ENCODE data around the gene EPN2.
"Not testable (repeated sequence)": the region's sequence is repeated elsewhere in the genome, so short reads cannot be mapped to it uniquely, and the experiment has no call there.

The EPN2 gene

GRCh38 chr17:19344311-19345066, 107.3 kb downstream of the EPN2 start:
- H3K9ac ChIP-seq (ENCODE audit: low read length): no peak overlapping the region
- peaks cover 24% of the 10 kb centered on the region for H3K4me1 ChIP-seq (ENCODE audit: control insufficient read depth, insufficient read depth, low read length)

GRCh38 chr17:19345067-19345460, 107.9 kb downstream of the EPN2 start:
- H3K9ac ChIP-seq (ENCODE audit: low read length): no peak overlapping the region
- H3K4me3 ChIP-seq (ENCODE audit: low read length): no peak overlapping the region
- no peak overlapping the region for H3K27ac ChIP-seq (ENCODE audit: low read depth, low read length)
- H3K4me1 ChIP-seq (ENCODE audit: control insufficient read depth, insufficient read depth, low read length): peaks cover 24% of the 10 kb centered on the region
- no peaks in the 10 kb centered on the region for H3K27me3 ChIP-seq (ENCODE audit: control insufficient read depth, insufficient read depth, low read length)
- H3K36me3 ChIP-seq (ENCODE audit: control insufficient read depth, insufficient read depth, low read length): no peaks in the 10 kb centered on the region

More at GRCh38 chr17:19344311-19345066, 107.3 kb downstream of the EPN2 start:
- no peaks in the 10 kb centered on the region for H3K36me3 ChIP-seq (ENCODE audit: control insufficient read depth, insufficient read depth, low read length)
- H3K27ac ChIP-seq (ENCODE audit: low read depth, low read length): no peak overlapping the region
- H3K27me3 ChIP-seq (ENCODE audit: control insufficient read depth, insufficient read depth, low read length): no peaks in the 10 kb centered on the region
- H3K4me3 ChIP-seq (ENCODE audit: low read length): no peak overlapping the region

GRCh38 chr17:19345486-19346350, 108.6 kb downstream of the EPN2 start:
- H3K4me1 ChIP-seq (ENCODE audit: control insufficient read depth, insufficient read depth, low read length): peaks cover 24% of the 10 kb centered on the region

GRCh38 chr17:19346351-19347255, 109.4 kb downstream of the EPN2 start:
- Histone ChIP-seq H3K4me1 (ENCODE audit: control insufficient read depth, insufficient read depth, low read length) (peaks cover 24% of the 10 kb centered on the region), H3K27ac (ENCODE audit: low read depth, low read length) (peak overlapping the region; percentile 83), H3K4me3 (ENCODE audit: low read length) (no peak overlapping the region), H3K9ac (ENCODE audit: low read length) (no peak overlapping the region), H3K27me3 (ENCODE audit: control insufficient read depth, insufficient read depth, low read length) (no peaks in the 10 kb centered on the region), H3K36me3 (ENCODE audit: control insufficient read depth, insufficient read depth, low read length) (no peaks in the 10 kb centered on the region)

More at GRCh38 chr17:19345486-19346350, 108.6 kb downstream of the EPN2 start:
- Histone ChIP-seq H3K36me3 (ENCODE audit: control insufficient read depth, insufficient read depth, low read length) (no peaks in the 10 kb centered on the region), H3K27ac (ENCODE audit: low read depth, low read length) (peak overlapping the region; percentile 83), H3K27me3 (ENCODE audit: control insufficient read depth, insufficient read depth, low read length) (no peaks in the 10 kb centered on the region), H3K9ac (ENCODE audit: low read length) (no peak overlapping the region), H3K4me3 (ENCODE audit: low read length) (no peak overlapping the region)

GRCh38 chr17:19347323-19348080, 110.3 kb downstream of the EPN2 start:
- Histone ChIP-seq H3K4me1 (ENCODE audit: control insufficient read depth, insufficient read depth, low read length) (peaks cover 19% of the 10 kb centered on the region), H3K27me3 (ENCODE audit: control insufficient read depth, insufficient read depth, low read length) (no peaks in the 10 kb centered on the region), H3K36me3 (ENCODE audit: control insufficient read depth, insufficient read depth, low read length) (no peaks in the 10 kb centered on the region), H3K9ac (ENCODE audit: low read length) (no peak overlapping the region), H3K27ac (ENCODE audit: low read depth, low read length) (peak overlapping the region; percentile 83), H3K4me3 (ENCODE audit: low read length) (no peak overlapping the region)

GRCh38 chr17:19348081-19348650, 111.0 kb downstream of the EPN2 start:
- Histone ChIP-seq H3K27me3 (ENCODE audit: control insufficient read depth, insufficient read depth, low read length) (no peaks in the 10 kb centered on the region), H3K9ac (ENCODE audit: low read length) (no peak overlapping the region), H3K4me3 (ENCODE audit: low read length) (no peak overlapping the region), H3K27ac (ENCODE audit: low read depth, low read length) (no peak overlapping the region), H3K36me3 (ENCODE audit: control insufficient read depth, insufficient read depth, low read length) (no peaks in the 10 kb centered on the region), H3K4me1 (ENCODE audit: control insufficient read depth, insufficient read depth, low read length) (peaks cover 19% of the 10 kb centered on the region)

- Histone ChIP-seq H3K27me3 (ENCODE audit: control insufficient read depth, insufficient read depth, low read length) (no peaks in the 10 kb centered on the region), H3K27ac (ENCODE audit: low read depth, low read length) (no peak overlapping the region), H3K4me3 (ENCODE audit: low read length) (no peak overlapping the region), H3K4me1 (ENCODE audit: control insufficient read depth, insufficient read depth, low read length) (peaks cover 19% of the 10 kb centered on the region), H3K9ac (ENCODE audit: low read length) (no peak overlapping the region), H3K36me3 (ENCODE audit: control insufficient read depth, insufficient read depth, low read length) (no peaks in the 10 kb centered on the region)
Observed at GRCh38 chr17:19348806-19349205, 111.6 kb downstream of the EPN2 start.

GRCh38 chr17:19353401-19353800, 116.2 kb downstream of the EPN2 start:
- not testable (repeated sequence) for H3K27ac ChIP-seq (ENCODE audit: low read depth, low read length); H3K4me1 ChIP-seq (ENCODE audit: control insufficient read depth, insufficient read depth, low read length); H3K27me3 ChIP-seq (ENCODE audit: control insufficient read depth, insufficient read depth, low read length); H3K9ac ChIP-seq (ENCODE audit: low read length); H3K36me3 ChIP-seq (ENCODE audit: control insufficient read depth, insufficient read depth, low read length); H3K4me3 ChIP-seq (ENCODE audit: low read length)

- no peak overlapping the region for H3K27ac ChIP-seq (ENCODE audit: low read depth, low read length)
- H3K4me1 ChIP-seq (ENCODE audit: control insufficient read depth, insufficient read depth, low read length): no peaks in the 10 kb centered on the region
- no peaks in the 10 kb centered on the region for H3K36me3 ChIP-seq (ENCODE audit: control insufficient read depth, insufficient read depth, low read length)
- H3K27me3 ChIP-seq (ENCODE audit: control insufficient read depth, insufficient read depth, low read length): no peaks in the 10 kb centered on the region
- no peak overlapping the region for H3K9ac ChIP-seq (ENCODE audit: low read length)
- H3K4me3 ChIP-seq (ENCODE audit: low read length): no peak overlapping the region
Observed at GRCh38 chr17:19354748-19355147, 117.6 kb downstream of the EPN2 start.

- Histone ChIP-seq H3K36me3 (ENCODE audit: control insufficient read depth, insufficient read depth, low read length) (no peaks in the 10 kb centered on the region), H3K27me3 (ENCODE audit: control insufficient read depth, insufficient read depth, low read length) (no peaks in the 10 kb centered on the region), H3K4me3 (ENCODE audit: low read length) (no peak overlapping the region), H3K27ac (ENCODE audit: low read depth, low read length) (no peak overlapping the region), H3K4me1 (ENCODE audit: control insufficient read depth, insufficient read depth, low read length) (peaks cover 5% of the 10 kb centered on the region), H3K9ac (ENCODE audit: low read length) (no peak overlapping the region)
Observed at GRCh38 chr17:19357351-19357750, 120.2 kb downstream of the EPN2 start.

GRCh38 chr17:19357761-19358160, 120.6 kb downstream of the EPN2 start:
- no peak overlapping the region for H3K4me3 ChIP-seq (ENCODE audit: low read length)
- peaks cover 5% of the 10 kb centered on the region for H3K4me1 ChIP-seq (ENCODE audit: control insufficient read depth, insufficient read depth, low read length)
- no peak overlapping the region for H3K27ac ChIP-seq (ENCODE audit: low read depth, low read length)
- no peaks in the 10 kb centered on the region for H3K27me3 ChIP-seq (ENCODE audit: control insufficient read depth, insufficient read depth, low read length)
- no peaks in the 10 kb centered on the region for H3K36me3 ChIP-seq (ENCODE audit: control insufficient read depth, insufficient read depth, low read length)
- H3K9ac ChIP-seq (ENCODE audit: low read length): no peak overlapping the region

All from rectal smooth muscle tissue (tissue), 1 donor.